ENCODE data around the gene KCNMB4. TPM values are rescaled to one million over a fixed set of nuclear protein-coding genes. Genes with fewer than 3 reads are reported as not detected.

KCNMB4 gene
- total RNA-seq, 1 experiment from 2014 or later: 0.13 TPM

DNA sequence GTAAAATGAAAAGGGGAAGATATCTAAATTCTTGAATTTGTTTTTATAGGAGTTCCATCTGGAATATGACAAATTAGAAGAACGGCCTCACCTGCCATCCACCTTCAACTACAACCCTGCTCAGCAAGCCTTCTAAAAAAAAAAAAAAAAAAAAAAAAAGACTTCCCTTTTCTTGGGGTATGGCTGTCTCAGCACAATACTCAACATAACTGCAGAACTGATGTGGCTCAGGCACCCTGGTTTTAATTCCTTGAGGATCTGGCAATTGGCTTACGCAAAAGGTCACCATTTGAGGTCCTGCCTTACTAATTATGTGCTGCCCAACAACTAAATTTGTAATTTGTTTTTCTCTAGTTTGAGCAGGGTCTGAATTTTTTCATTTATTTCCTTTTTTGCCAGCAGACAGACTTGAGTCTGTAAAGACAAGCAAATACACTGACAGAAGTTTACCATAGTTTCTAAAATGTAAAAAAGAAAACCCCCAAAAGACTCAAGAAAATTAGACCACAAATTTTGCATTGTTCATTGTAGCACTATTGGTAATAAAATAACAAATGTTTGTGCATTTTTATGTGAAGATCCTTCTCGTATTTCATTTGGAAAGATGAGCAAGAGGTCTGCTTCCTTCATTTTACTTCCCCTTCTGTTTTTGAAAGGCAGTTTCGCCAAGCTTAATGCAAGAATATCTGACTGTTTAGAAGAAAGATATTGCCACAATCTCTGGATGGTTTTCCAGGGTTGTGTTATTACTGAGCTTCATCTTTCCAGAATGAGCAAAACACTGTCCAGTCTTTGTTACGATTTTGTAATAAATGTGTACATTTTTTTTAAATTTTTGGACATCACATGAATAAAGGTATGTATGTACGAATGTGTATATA, 12.1 kb upstream of the KCNMB4 start:
- intact Hi-C loops (cut with micrococcal nuclease; ENCODE audit: unreplicated experiment): no loop called here
- H3K9me3 ChIP-seq (ENCODE audit: control insufficient read depth, insufficient read depth, low read depth, low read length): no peaks in the 10 kb centered on the region
- no peak for DNase-seq (ENCODE audit: low read depth, low spot score)
- no peak overlapping the region for H3K4me3 ChIP-seq (ENCODE audit: low read depth in 2 of 2, low read length in 2 of 2)
- peaks cover 11% of the 10 kb centered on the region for H3K36me3 ChIP-seq (ENCODE audit: control insufficient read depth, insufficient read depth, low read length)
- TF ChIP-seq, protein P1, sequence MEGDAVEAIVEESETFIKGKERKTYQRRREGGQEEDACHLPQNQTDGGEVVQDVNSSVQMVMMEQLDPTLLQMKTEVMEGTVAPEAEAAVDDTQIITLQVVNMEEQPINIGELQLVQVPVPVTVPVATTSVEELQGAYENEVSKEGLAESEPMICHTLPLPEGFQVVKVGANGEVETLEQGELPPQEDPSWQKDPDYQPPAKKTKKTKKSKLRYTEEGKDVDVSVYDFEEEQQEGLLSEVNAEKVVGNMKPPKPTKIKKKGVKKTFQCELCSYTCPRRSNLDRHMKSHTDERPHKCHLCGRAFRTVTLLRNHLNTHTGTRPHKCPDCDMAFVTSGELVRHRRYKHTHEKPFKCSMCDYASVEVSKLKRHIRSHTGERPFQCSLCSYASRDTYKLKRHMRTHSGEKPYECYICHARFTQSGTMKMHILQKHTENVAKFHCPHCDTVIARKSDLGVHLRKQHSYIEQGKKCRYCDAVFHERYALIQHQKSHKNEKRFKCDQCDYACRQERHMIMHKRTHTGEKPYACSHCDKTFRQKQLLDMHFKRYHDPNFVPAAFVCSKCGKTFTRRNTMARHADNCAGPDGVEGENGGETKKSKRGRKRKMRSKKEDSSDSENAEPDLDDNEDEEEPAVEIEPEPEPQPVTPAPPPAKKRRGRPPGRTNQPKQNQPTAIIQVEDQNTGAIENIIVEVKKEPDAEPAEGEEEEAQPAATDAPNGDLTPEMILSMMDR (IDR thresholded peaks at IDR 0.05): no peak
- TF ChIP-seq, protein P2, sequence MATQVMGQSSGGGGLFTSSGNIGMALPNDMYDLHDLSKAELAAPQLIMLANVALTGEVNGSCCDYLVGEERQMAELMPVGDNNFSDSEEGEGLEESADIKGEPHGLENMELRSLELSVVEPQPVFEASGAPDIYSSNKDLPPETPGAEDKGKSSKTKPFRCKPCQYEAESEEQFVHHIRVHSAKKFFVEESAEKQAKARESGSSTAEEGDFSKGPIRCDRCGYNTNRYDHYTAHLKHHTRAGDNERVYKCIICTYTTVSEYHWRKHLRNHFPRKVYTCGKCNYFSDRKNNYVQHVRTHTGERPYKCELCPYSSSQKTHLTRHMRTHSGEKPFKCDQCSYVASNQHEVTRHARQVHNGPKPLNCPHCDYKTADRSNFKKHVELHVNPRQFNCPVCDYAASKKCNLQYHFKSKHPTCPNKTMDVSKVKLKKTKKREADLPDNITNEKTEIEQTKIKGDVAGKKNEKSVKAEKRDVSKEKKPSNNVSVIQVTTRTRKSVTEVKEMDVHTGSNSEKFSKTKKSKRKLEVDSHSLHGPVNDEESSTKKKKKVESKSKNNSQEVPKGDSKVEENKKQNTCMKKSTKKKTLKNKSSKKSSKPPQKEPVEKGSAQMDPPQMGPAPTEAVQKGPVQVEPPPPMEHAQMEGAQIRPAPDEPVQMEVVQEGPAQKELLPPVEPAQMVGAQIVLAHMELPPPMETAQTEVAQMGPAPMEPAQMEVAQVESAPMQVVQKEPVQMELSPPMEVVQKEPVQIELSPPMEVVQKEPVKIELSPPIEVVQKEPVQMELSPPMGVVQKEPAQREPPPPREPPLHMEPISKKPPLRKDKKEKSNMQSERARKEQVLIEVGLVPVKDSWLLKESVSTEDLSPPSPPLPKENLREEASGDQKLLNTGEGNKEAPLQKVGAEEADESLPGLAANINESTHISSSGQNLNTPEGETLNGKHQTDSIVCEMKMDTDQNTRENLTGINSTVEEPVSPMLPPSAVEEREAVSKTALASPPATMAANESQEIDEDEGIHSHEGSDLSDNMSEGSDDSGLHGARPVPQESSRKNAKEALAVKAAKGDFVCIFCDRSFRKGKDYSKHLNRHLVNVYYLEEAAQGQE (IDR thresholded peaks at IDR 0.05; ENCODE audit: insufficient read depth in 1 of 2, low read depth in 2 of 2, low read length in 1 of 2): no peak
- no peak for TF ChIP-seq TCF7L2 (IDR thresholded peaks at IDR 0.05; ENCODE audit: low read depth, low read length)
- no peak for TF ChIP-seq SIN3A (IDR thresholded peaks at IDR 0.05; ENCODE audit: borderline replicate concordance, insufficient read depth, low read depth, low read length)
- no peak for TF ChIP-seq POLR2AphosphoS5 (IDR thresholded peaks at IDR 0.05; ENCODE audit: low read depth, low read length)
- no peak overlapping the region for H3K27ac ChIP-seq (ENCODE audit: low read length)
- H3K4me1 ChIP-seq (ENCODE audit: control insufficient read depth, insufficient read depth, low read length): no peaks in the 10 kb centered on the region
- TSS peak; percentile 20 for BruUV-seq (replicated peaks)
- in situ Hi-C loops (cut with HindIII; ENCODE audit: low pct_unique_long_range_greater_than_20kb, low sequenced_read_pairs): no loop called here
- ATAC-seq: no peak
- no peaks in the 10 kb centered on the region for H3K27me3 ChIP-seq (ENCODE audit: control insufficient read depth, insufficient read depth, low read length)
- POLR2A ChIA-PET: no interaction called here
- CTCF ChIA-PET: no interaction called here

DNA sequence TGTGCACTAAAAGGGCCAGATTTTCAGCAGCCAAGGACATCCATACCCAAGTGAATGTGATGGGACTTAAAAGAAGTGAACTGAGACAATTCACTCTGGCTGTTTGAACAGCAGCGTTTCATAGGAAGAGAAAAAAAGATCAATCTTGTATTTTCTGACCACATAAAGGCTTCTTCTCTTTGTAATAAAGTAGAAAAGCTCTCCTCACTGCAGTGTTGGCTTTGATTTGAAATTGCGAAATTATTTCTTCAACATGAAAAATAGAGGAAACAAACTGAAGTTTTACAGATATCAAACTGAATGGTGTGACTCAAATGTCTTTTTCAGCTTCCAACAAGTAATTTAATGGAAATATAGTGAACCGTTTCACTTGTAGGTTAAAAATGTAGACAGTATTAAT, 11.3 kb upstream of the KCNMB4 start:
- H3K36me3 ChIP-seq (ENCODE audit: control insufficient read depth, insufficient read depth, low read length): peaks cover 11% of the 10 kb centered on the region
- H3K9me3 ChIP-seq (ENCODE audit: control insufficient read depth, insufficient read depth, low read depth, low read length): no peaks in the 10 kb centered on the region
- H3K4me1 ChIP-seq (ENCODE audit: control insufficient read depth, insufficient read depth, low read length): no peaks in the 10 kb centered on the region
- no peak for ATAC-seq
- no peak overlapping the region for H3K27ac ChIP-seq (ENCODE audit: low read length)
- no peak for TF ChIP-seq POLR2AphosphoS5 (IDR thresholded peaks at IDR 0.05; ENCODE audit: low read depth, low read length)
- TF ChIP-seq, protein P2 (IDR thresholded peaks at IDR 0.05; ENCODE audit: insufficient read depth in 1 of 2, low read depth in 2 of 2, low read length in 1 of 2): no peak
- TF ChIP-seq, protein P1 (IDR thresholded peaks at IDR 0.05): no peak
- TF ChIP-seq SIN3A (IDR thresholded peaks at IDR 0.05; ENCODE audit: borderline replicate concordance, insufficient read depth, low read depth, low read length): no peak
- TF ChIP-seq TCF7L2 (IDR thresholded peaks at IDR 0.05; ENCODE audit: low read depth, low read length): no peak
- BruUV-seq (replicated peaks): no TSS peak
- CTCF ChIA-PET: no interaction called here
- H3K4me3 ChIP-seq (ENCODE audit: low read depth in 2 of 2, low read length in 2 of 2): no peak overlapping the region
- in situ Hi-C loops (cut with HindIII; ENCODE audit: low pct_unique_long_range_greater_than_20kb, low sequenced_read_pairs): no loop called here
- DNase-seq (ENCODE audit: low read depth, low spot score): no peak
- H3K27me3 ChIP-seq (ENCODE audit: control insufficient read depth, insufficient read depth, low read length): no peaks in the 10 kb centered on the region
- intact Hi-C loops (cut with micrococcal nuclease; ENCODE audit: unreplicated experiment): no loop called here
- POLR2A ChIA-PET: no interaction called here
